Measurements from ENCODE around the gene CYREN.

GRCh38 chr7:135156290-135156689, 14.2 kb downstream of the CYREN start:
- TF ChIP-seq CTCF (IDR thresholded peaks at IDR 0.05; ENCODE audit: low read depth, low read length) (no peak), EZH2phosphoT487 (IDR thresholded peaks at IDR 0.05; ENCODE audit: low read depth) (no peak)
